ENCODE results near the gene SOWAHA. TPM values are rescaled to one million over a fixed set of nuclear protein-coding genes. Genes with fewer than 3 reads are reported as not detected.

The SOWAHA gene
- total RNA-seq, 1 experiment from 2014 or later, result 0.04 TPM

GRCh38 chr5:132772291-132773070 is 40.6 kb upstream of the SOWAHA start:
- no peaks in the 10 kb centered on the region for H3F3A ChIP-seq (ENCODE audit: low read length, unreplicated experiment)
- peaks cover 7% of the 10 kb centered on the region for H3K4me1 ChIP-seq (ENCODE audit: insufficient read depth, low read length)
- TF ChIP-seq CTCF (conservative IDR thresholded peaks at IDR 0.05; ENCODE audit: low read depth, low read length) (no peak), EZH2 (IDR thresholded peaks at IDR 0.05; ENCODE audit: low read length, unreplicated experiment) (no peak), EZH2phosphoT487 (IDR thresholded peaks at IDR 0.05; ENCODE audit: borderline replicate concordance, low read length) (no peak)
- no peaks in the 10 kb centered on the region for H3K27me3 ChIP-seq (ENCODE audit: low read length)
- H3K4me3 ChIP-seq (ENCODE audit: low read length), result no peak overlapping the region
- intact Hi-C loops (cut with micrococcal nuclease), result no loop called here
- BruUV-seq (replicated peaks), result no TSS peak
- H3K4me2 ChIP-seq (ENCODE audit: low read length), result no peak overlapping the region
- H3K9me2 ChIP-seq (replicated peaks; ENCODE audit: low read length), result no peaks in the 10 kb centered on the region
- no peak overlapping the region for H3K9ac ChIP-seq (ENCODE audit: low read length)
- ChIA-PET CTCF (no interaction called here), POLR2A (ENCODE audit: unreplicated experiment) (no interaction called here)
- H3K79me2 ChIP-seq (ENCODE audit: low read length), result peaks cover 57% of the 10 kb centered on the region
- H4K20me1 ChIP-seq (ENCODE audit: low read length), result no peaks in the 10 kb centered on the region
- no peak overlapping the region for H3K27ac ChIP-seq (ENCODE audit: low read length)
- no peaks in the 10 kb centered on the region for H3K9me3 ChIP-seq (ENCODE audit: low read length)
- DNase-seq, result no peak
- no peak for ATAC-seq
- no peak overlapping the region for H2AFZ ChIP-seq (ENCODE audit: low read length)
- no peaks in the 10 kb centered on the region for H3K36me3 ChIP-seq (ENCODE audit: low read depth, low read length)

- H3K9me3 ChIP-seq (ENCODE audit: low read length), result no peaks in the 10 kb centered on the region
- no peak for TF ChIP-seq EZH2 (IDR thresholded peaks at IDR 0.05; ENCODE audit: low read length, unreplicated experiment)
- no peak for TF ChIP-seq EZH2phosphoT487 (IDR thresholded peaks at IDR 0.05; ENCODE audit: borderline replicate concordance, low read length)
- no peak for TF ChIP-seq CTCF (conservative IDR thresholded peaks at IDR 0.05; ENCODE audit: low read depth, low read length)
- no peak overlapping the region for H3K9ac ChIP-seq (ENCODE audit: low read length)
- H2AFZ ChIP-seq (ENCODE audit: low read length), result no peak overlapping the region
- ChIA-PET POLR2A (ENCODE audit: unreplicated experiment) (no interaction called here), CTCF (no interaction called here)
- DNase-seq, result no peak
- BruUV-seq (replicated peaks), result no TSS peak
- H3K36me3 ChIP-seq (ENCODE audit: low read depth, low read length), result no peaks in the 10 kb centered on the region
- H3K79me2 ChIP-seq (ENCODE audit: low read length), result peaks cover 57% of the 10 kb centered on the region
- no peaks in the 10 kb centered on the region for H3F3A ChIP-seq (ENCODE audit: low read length, unreplicated experiment)
- no peak overlapping the region for H3K4me3 ChIP-seq (ENCODE audit: low read length)
- H3K4me1 ChIP-seq (ENCODE audit: insufficient read depth, low read length), result peaks cover 12% of the 10 kb centered on the region
- H3K27me3 ChIP-seq (ENCODE audit: low read length), result no peaks in the 10 kb centered on the region
- H3K27ac ChIP-seq (ENCODE audit: low read length), result no peak overlapping the region
- intact Hi-C loops (cut with micrococcal nuclease), result no loop called here
- H4K20me1 ChIP-seq (ENCODE audit: low read length), result no peaks in the 10 kb centered on the region
- H3K9me2 ChIP-seq (replicated peaks; ENCODE audit: low read length), result no peaks in the 10 kb centered on the region
- ATAC-seq, result no peak
- no peak overlapping the region for H3K4me2 ChIP-seq (ENCODE audit: low read length)
Measured at GRCh38 chr5:132773114-132773513, 40.0 kb upstream of the SOWAHA start.

- DNase-seq (no peak), ATAC-seq (no peak)
- CTCF ChIA-PET, result no interaction called here
- Histone ChIP-seq H3K36me3 (ENCODE audit: low read depth, low read length) (no peaks in the 10 kb centered on the region), H3F3A (ENCODE audit: low read length, unreplicated experiment) (no peaks in the 10 kb centered on the region), H3K9me3 (ENCODE audit: low read length) (no peaks in the 10 kb centered on the region), H4K20me1 (ENCODE audit: low read length) (no peaks in the 10 kb centered on the region), H3K9me2 (replicated peaks; ENCODE audit: low read length) (no peaks in the 10 kb centered on the region), H3K9ac (ENCODE audit: low read length) (no peak overlapping the region), H3K4me2 (ENCODE audit: low read length) (no peak overlapping the region), H3K4me3 (ENCODE audit: low read length) (no peak overlapping the region), H3K27ac (ENCODE audit: low read length) (no peak overlapping the region), H2AFZ (ENCODE audit: low read length) (no peak overlapping the region), H3K27me3 (ENCODE audit: low read length) (no peaks in the 10 kb centered on the region), H3K4me1 (ENCODE audit: insufficient read depth, low read length) (peaks cover 14% of the 10 kb centered on the region), H3K79me2 (ENCODE audit: low read length) (peaks cover 57% of the 10 kb centered on the region)
- TF ChIP-seq EZH2 (IDR thresholded peaks at IDR 0.05; ENCODE audit: low read length, unreplicated experiment) (no peak), EZH2phosphoT487 (IDR thresholded peaks at IDR 0.05; ENCODE audit: borderline replicate concordance, low read length) (no peak), CTCF (conservative IDR thresholded peaks at IDR 0.05; ENCODE audit: low read depth, low read length) (no peak)
- POLR2A ChIA-PET (ENCODE audit: unreplicated experiment), result no interaction called here
- no TSS peak for BruUV-seq (replicated peaks)
- intact Hi-C loops (cut with micrococcal nuclease), result no loop called here
Measured at GRCh38 chr5:132773601-132774355, 39.3 kb upstream of the SOWAHA start.

All from PC-3 (cell line).